NCI-H526 (cell line): ENCODE measurements around the gene RHOBTB3.
A peak's percentile ranks its signal among the peaks of the same experiment; 100 is the strongest.
"Not testable (repeated sequence)": the region's sequence is repeated elsewhere in the genome, so short reads cannot be mapped to it uniquely, and the experiment has no call there.

Experiments used
- DNase-seq, 2 experiments: peaks; one replicate each; lab custom pipeline; 2025; lab: John Stamatoyannopoulos, UW

RHOBTB3 gene

DNA sequence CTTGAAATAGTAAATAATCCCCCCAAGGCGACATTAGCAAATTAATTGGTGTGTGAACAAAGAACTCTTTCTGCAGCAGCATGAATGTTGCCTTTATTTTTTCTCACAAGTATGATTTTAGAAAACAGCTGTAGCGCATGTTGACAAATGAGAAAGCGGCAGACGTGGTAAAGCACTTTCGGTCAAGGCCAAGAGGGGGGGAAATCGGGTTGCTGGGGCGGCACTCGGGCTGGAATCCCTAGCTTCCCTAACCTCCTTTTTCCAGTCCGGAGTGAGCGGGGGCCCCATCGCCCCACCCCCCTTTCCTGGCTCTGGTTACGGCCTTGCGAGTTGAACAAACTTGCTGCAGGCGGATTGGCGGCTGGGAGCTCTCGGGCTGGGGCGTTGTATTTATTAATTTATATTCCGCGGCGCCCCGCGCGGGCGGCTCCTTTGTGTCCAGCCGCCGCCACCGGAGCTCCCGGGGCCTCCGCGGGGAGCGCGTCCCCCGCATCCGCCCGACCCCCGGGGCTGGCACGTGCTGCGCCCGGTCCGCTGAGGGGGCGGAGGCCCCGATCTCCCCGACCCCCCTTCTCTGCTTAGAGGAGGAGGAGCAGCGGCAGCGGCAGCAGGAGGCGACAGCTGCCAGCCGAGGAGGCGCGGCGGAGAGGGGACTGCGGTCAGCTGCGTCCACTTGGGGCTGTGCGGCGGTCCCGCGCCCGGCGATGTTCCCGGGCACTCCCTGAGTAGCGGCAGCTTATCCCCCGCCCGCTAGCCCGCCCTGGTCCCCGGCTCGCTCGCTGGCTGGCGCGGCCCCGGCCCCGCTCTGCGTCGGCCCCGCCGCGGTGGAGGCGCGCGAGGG, at the start of gene RHOBTB3:
Gene RHOBTB3, plus strand, starts transcription at position 607 of the 841 bp plus-strand sequence. CDS start 347 bp downstream, outside the sequence.
- peak; percentile 50 to 73 for DNase-seq

GRCh38 chr5:95682891-95683290, 48.2 kb upstream of the RHOBTB3 start, which contains the start of gene SPATA9:
SPATA9 (minus strand) TSS chr5:95682991; CDS start chr5:95682854, 137 bp downstream.
- no peak for DNase-seq

DNA sequence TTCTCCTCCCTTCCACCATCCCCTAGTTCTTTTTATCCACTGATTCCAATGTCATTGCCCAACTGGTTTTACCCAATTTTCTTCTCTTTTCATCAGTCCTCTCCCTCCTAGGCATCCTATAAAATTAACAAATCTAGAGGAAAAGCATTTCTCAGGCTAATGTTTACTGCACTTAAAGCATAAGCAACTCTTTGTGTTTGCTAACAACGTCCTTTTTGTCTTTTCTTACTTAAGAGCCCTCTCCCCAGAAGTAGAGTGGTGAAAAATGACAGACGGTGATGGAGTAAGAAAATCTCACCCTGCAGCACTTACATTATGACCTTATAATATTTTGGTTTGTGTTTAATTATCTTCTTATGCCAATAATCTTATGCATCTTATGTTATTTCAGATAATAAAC, 46.8 kb upstream of the RHOBTB3 start:
- DNase-seq, result no peak

GRCh38 chr5:95686651-95687050, 44.5 kb upstream of the RHOBTB3 start:
- DNase-seq, result no peak

- no peak for DNase-seq
Observed at GRCh38 chr5:95689680-95690079, 41.5 kb upstream of the RHOBTB3 start.

- DNase-seq, result no peak
Observed at GRCh38 chr5:95690333-95690732, 40.8 kb upstream of the RHOBTB3 start.

GRCh38 chr5:95697781-95698681, 33.1 kb upstream of the RHOBTB3 start:
- DNase-seq, result no peak

GRCh38 chr5:95699337-95699736, 31.8 kb upstream of the RHOBTB3 start:
- no peak for DNase-seq

GRCh38 chr5:95701074-95701473, 30.1 kb upstream of the RHOBTB3 start:
- DNase-seq, result no peak

GRCh38 chr5:95704150-95704549, 27.0 kb upstream of the RHOBTB3 start:
- no peak for DNase-seq

DNA sequence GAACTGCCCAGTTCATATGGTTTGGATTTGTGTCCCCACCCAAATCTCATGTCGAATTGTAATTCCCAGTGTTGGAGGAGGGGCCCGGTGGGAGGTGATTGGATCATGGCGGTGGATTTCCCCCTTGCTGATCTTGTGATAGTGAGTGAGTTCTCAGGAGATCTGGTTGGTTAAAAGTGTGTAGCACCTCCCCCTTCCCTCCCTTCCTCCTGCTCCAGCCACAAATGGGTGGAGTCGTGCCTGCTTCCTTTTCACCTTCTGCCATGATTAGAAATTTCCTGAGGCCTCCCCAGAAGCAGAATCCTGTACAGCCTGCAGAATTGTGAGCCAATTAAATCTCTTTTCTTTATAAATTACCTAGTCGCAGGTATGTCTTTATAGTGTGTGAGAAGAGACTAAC, 24.9 kb upstream of the RHOBTB3 start:
- not testable (repeated sequence) for DNase-seq

- DNase-seq, result no peak
Observed at GRCh38 chr5:95707055-95707454, 24.1 kb upstream of the RHOBTB3 start.

- DNase-seq, result not testable (repeated sequence)
Observed at GRCh38 chr5:95707534-95708188, 23.5 kb upstream of the RHOBTB3 start.

GRCh38 chr5:95708876-95709275, 22.3 kb upstream of the RHOBTB3 start:
- no peak for DNase-seq

- no peak for DNase-seq
Observed at GRCh38 chr5:95709967-95710650, 21.0 kb upstream of the RHOBTB3 start.

GRCh38 chr5:95710651-95711500, 20.3 kb upstream of the RHOBTB3 start:
- not testable (repeated sequence) for DNase-seq

DNA sequence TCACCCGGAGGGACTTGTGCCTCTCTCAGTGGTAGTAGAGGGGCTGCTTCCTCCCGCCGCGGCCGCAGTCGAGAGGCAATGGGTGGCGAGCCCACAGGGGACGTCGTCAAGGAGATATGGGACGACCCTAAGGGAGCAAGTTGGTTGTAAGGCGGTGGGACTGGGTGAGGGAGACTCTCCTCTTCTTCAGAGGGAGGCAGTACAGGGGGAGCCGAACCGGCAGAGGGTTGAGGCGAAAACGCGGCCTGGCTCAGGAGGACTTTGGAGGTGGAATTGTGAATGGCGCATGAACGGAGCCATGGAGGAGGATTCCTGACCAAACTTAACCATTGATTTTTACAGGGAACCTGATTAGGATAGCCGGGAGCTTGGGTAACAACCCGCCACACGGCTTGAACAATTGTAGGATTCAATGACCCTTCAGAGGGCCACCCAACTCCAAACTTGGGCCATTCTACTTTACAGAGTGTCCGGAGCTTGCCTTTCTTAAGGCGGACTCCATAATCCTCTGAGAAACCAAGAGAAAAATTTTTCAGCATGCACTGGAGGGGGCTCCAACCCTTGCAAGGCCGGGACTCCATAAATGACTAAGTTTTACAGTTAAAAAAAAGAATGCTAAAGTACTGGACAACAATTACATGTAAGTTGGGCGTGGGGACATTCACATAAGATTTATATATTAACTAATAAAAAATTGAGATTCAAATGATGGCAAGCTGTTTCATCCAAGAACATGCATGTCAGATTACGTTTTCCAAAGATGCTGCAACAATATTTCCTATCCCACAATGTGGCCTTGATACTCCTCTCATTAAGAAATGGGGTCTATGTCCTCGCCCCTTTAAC, 19.4 kb upstream of the RHOBTB3 start:
- no peak for DNase-seq

GRCh38 chr5:95712347-95712958, 18.7 kb upstream of the RHOBTB3 start:
- DNase-seq, result peak in 1 of 2 experiments; percentile 19

GRCh38 chr5:95713246-95713645, 17.9 kb upstream of the RHOBTB3 start:
- DNase-seq, result not testable (repeated sequence)
